SK-N-SH (cell line): Measurements from ENCODE around the gene BRD7. TPM values are rescaled to one million over a fixed set of nuclear protein-coding genes. Genes with fewer than 3 reads are reported as not detected.

Experiments used
- CTCF ChIA-PET: fragments of 300-600, 350-600 bp; formaldehyde crosslinking; extraction: SDS; loops from one replicate; lab custom pipeline; 2021; lab: Yijun Ruan, JAX
- POLR2A ChIA-PET: fragments of 350-600 bp; sonication (Branson Sonifier 250); formaldehyde crosslinking; extraction: SDS; loops from one replicate; lab custom pipeline; 2020; ENCODE audit warnings: antibody characterized with exemption, inconsistent platforms; lab: Yijun Ruan, JAX
- DNase-seq: peaks from one replicate; pipeline ENCODE4 v3.0.0; 2012
- H2AFZ ChIP-seq: fragments of 200-600 bp; sonication (generic); 2 replicates; pipeline ENCODE4 v1.8.1; 2016; ENCODE audit warnings: antibody characterized with exemption, mild to moderate bottlenecking, low read depth
- H3F3A ChIP-seq: fragments of 200-600 bp; sonication (generic); replicated peaks from 2 replicates; pipeline ENCODE3; 2016; ENCODE audit warnings: antibody characterized with exemption, mild to moderate bottlenecking; ENCODE audit not compliant: insufficient read depth
- H3K27ac ChIP-seq, 2 experiments: fragments of 200-500 bp in 1 of 2; fragments of 200-600 bp in 1 of 2; sonication (Bioruptor generic) in 1 of 2; sonication (generic), shearing (Covaris generic) in 1 of 2; 2 replicates each; pipeline versions ENCODE4 v1.5.1 to v1.6.1; 2014 to 2016; ENCODE audit warnings: low read depth in 2 of 2, inconsistent platforms in 1 of 2, low read length in 1 of 2, mild to moderate bottlenecking in 1 of 2, mixed read lengths in 1 of 2
- H3K27me3 ChIP-seq: fragments of 200-600 bp; sonication (generic), shearing (Covaris generic); 2 replicates; pipeline ENCODE4 v1.6.1; 2016; ENCODE audit warnings: mixed run types; ENCODE audit not compliant: insufficient read depth
- H3K36me3 ChIP-seq, 2 experiments: fragments of 200-500 bp in 1 of 2; fragments of 200-600 bp in 1 of 2; sonication (Bioruptor generic) in 1 of 2; sonication (generic) in 1 of 2; replicated peaks in 1 of 2; 2 replicates each; pipeline versions ENCODE3 to v1.5.1; 2014 to 2016; ENCODE audit warnings: low read length in 1 of 2, mild to moderate bottlenecking in 1 of 2; ENCODE audit not compliant: insufficient read depth in 2 of 2, control insufficient read depth in 1 of 2
- H3K4me1 ChIP-seq, 2 experiments: fragments of 200-500 bp in 1 of 2; fragments of 200-600 bp in 1 of 2; sonication (Bioruptor generic) in 1 of 2; sonication (generic), shearing (Covaris generic) in 1 of 2; 2 replicates each; pipeline versions ENCODE4 v1.5.1 to v1.6.1; 2014 to 2016; ENCODE audit warnings: low read depth in 1 of 2, low read length in 1 of 2, mixed run types in 1 of 2; ENCODE audit not compliant: insufficient read depth in 2 of 2, control insufficient read depth in 1 of 2
- H3K4me2 ChIP-seq: fragments of 200-600 bp; sonication (generic), shearing (Covaris generic); 2 replicates; pipeline ENCODE4 v1.6.1; 2017; ENCODE audit warnings: mixed run types
- H3K4me3 ChIP-seq, 2 experiments: fragments of 200-500 bp in 1 of 2; fragments of 200-600 bp in 1 of 2; sonication (Bioruptor generic) in 1 of 2; sonication (generic), shearing (Covaris generic) in 1 of 2; 2 replicates each; pipeline versions ENCODE4 v1.5.1 to v1.8.1; 2014 to 2016; ENCODE audit warnings: low read depth in 2 of 2, inconsistent platforms in 1 of 2, low read length in 1 of 2, mild to moderate bottlenecking in 1 of 2, mixed read lengths in 1 of 2, moderate library complexity in 1 of 2
- H3K79me2 ChIP-seq: fragments of 200-600 bp; sonication (generic); 2 replicates; pipeline ENCODE4 v1.8.1; 2017; ENCODE audit warnings: mild to moderate bottlenecking; ENCODE audit not compliant: insufficient read depth
- H3K9ac ChIP-seq: fragments of 200-600 bp; sonication (generic); 2 replicates; pipeline ENCODE4 v1.6.1; 2017; ENCODE audit warnings: mixed run types
- H3K9me2 ChIP-seq: fragments of 200-600 bp; sonication (generic); 2 replicates; pipeline ENCODE4 v1.6.1; 2017; ENCODE audit warnings: mixed run types
- H3K9me3 ChIP-seq: fragments of 200-600 bp; sonication (generic); 2 replicates; pipeline ENCODE4 v1.6.1; 2017; ENCODE audit warnings: mixed run types, mild to moderate bottlenecking, moderate library complexity
- H4K20me1 ChIP-seq: fragments of 200-600 bp; sonication (generic); 2 replicates; pipeline ENCODE4 v1.6.1; 2017; ENCODE audit warnings: mild to moderate bottlenecking, mixed run types; ENCODE audit not compliant: insufficient read depth
- ELF1 ChIP-seq: IDR thresholded peaks from 2 replicates; pipeline ENCODE4 v1.4.0; 2012
- EP300 ChIP-seq, 2 experiments: IDR thresholded peaks; 2 replicates each; pipeline versions ENCODE4 v1.4.0 to v1.6.1; 2012; ENCODE audit warnings: borderline replicate concordance in 1 of 2, low read depth in 1 of 2, low read length in 1 of 2
- EZH2phosphoT487 ChIP-seq: fragments of 200-600 bp; sonication (generic); IDR thresholded peaks from 2 replicates; pipeline ENCODE4 v1.6.1; 2017; ENCODE audit warnings: low read depth, mixed run types, mild to moderate bottlenecking, antibody characterized with exemption, moderate library complexity, borderline replicate concordance
- FOSL2 ChIP-seq: IDR thresholded peaks from 2 replicates; pipeline ENCODE4 v1.4.0; 2012; ENCODE audit warnings: low read depth, mild to moderate bottlenecking, moderate library complexity, borderline replicate concordance
- FOXM1 ChIP-seq: IDR thresholded peaks from 2 replicates; pipeline ENCODE4 v1.4.0; 2012; ENCODE audit warnings: low read depth, mild to moderate bottlenecking
- GABPA ChIP-seq: IDR thresholded peaks from 2 replicates; pipeline ENCODE4 v1.4.0; 2012; ENCODE audit warnings: low read depth, mild to moderate bottlenecking
- GATA2 ChIP-seq: sonication (generic); formaldehyde crosslinking; IDR thresholded peaks from 2 replicates; pipeline ENCODE4 v1.5.0; 2020; ENCODE audit warnings: mild to moderate bottlenecking, missing genetic modification reagents
- MXI1 ChIP-seq: IDR thresholded peaks from 2 replicates; pipeline ENCODE4 v1.6.1; 2012; ENCODE audit warnings: mild to moderate bottlenecking, low read depth, low read length, improper control_type of control experiment
- NFIC ChIP-seq: IDR thresholded peaks from 2 replicates; pipeline ENCODE4 v1.4.0; 2012; ENCODE audit warnings: borderline replicate concordance
- PBX3 ChIP-seq: IDR thresholded peaks from 2 replicates; pipeline ENCODE4; 2012
- RAD21 ChIP-seq: IDR thresholded peaks from 2 replicates; pipeline ENCODE4 v1.6.1; 2012; ENCODE audit warnings: mild to moderate bottlenecking, low read length
- RCOR1 ChIP-seq: fragments of 150-350 bp; IDR thresholded peaks from 2 replicates; pipeline ENCODE4 v1.6.1; 2017; ENCODE audit warnings: antibody characterized with exemption, low read length
- RFX5 ChIP-seq: IDR thresholded peaks from 2 replicates; pipeline ENCODE4 v1.6.1; 2012; ENCODE audit warnings: mild to moderate bottlenecking, improper control_type of control experiment, low read length
- RXRA ChIP-seq: IDR thresholded peaks from 2 replicates; pipeline ENCODE4 v1.4.0; 2012; ENCODE audit warnings: low read depth, mild to moderate bottlenecking, borderline replicate concordance
- TAF1 ChIP-seq: IDR thresholded peaks from 2 replicates; pipeline ENCODE4 v1.6.1; 2012; ENCODE audit warnings: low read depth, mild to moderate bottlenecking, low read length, moderate library complexity, borderline replicate concordance
- USF1 ChIP-seq: IDR thresholded peaks from 2 replicates; pipeline ENCODE4 v1.4.0; 2012; ENCODE audit warnings: low read depth, borderline replicate concordance
- USF2 ChIP-seq: fragments of 150-350 bp; IDR thresholded peaks from 2 replicates; pipeline ENCODE4 v1.6.1; 2017; ENCODE audit warnings: antibody characterized with exemption, low read length, low read depth, borderline replicate concordance
- YY1 ChIP-seq: IDR thresholded peaks from 2 replicates; pipeline ENCODE4 v1.4.0; 2012; ENCODE audit warnings: low read depth, mild to moderate bottlenecking
- WGBS: methylation state at CpG from one replicate; pipeline ENCODE4 v1.1.6; 2017; ENCODE audit warnings: low lambda C conversion rate; 5-methylcytosine and 5-hydroxymethylcytosine counted together
- polyA plus RNA-seq, 3 experiments: library from polyadenylated mRNA; depleted of rRNA; stranded (reverse); fragments of >200 nt; gene quantifications; 2 replicates each; pipeline ENCODE4 v1.2.3, GENCODE V29; 2012

BRD7 gene
- polyA plus RNA-seq, 1 of the 3 experiments (the other 2 are of a cell fraction): 32.9 TPM

- POLR2A ChIA-PET: no interaction called here
Measured at GRCh38 chr16:50329446-50330189, 39.2 kb downstream of the BRD7 start.

More at GRCh38 chr16:50329446-50330189, 39.2 kb downstream of the BRD7 start:
- H3K79me2 ChIP-seq: peaks cover 11% of the 10 kb centered on the region
- no peak for DNase-seq
- H3K27ac ChIP-seq: no peak overlapping the region; a peak in 1 of 4 replicates
- 94% methylated on average over 9 of the region's 11 CpGs for WGBS
- no peaks in the 10 kb centered on the region for H3K9me3 ChIP-seq
- no peaks in the 10 kb centered on the region for H4K20me1 ChIP-seq
- H3K9ac ChIP-seq: no peak overlapping the region
- no peaks in the 10 kb centered on the region for H3K4me1 ChIP-seq
- peaks cover 68 to 76% of the 10 kb centered on the region in 2 experiments for H3K36me3 ChIP-seq
- CTCF ChIA-PET: interaction anchor here (0.7 to 4.5 kb wide), 7 partner anchors 10 to 336 kb away, joined by 3 to 34 read pairs (median 4); no protein-coding TSS in a partner anchor
- H3K4me2 ChIP-seq: no peak overlapping the region
- H3K4me3 ChIP-seq: no peak overlapping the region
- TF ChIP-seq EP300 (IDR thresholded peaks at IDR 0.05; ENCODE audit: borderline replicate concordance in 1 of 2, low read depth in 1 of 2, low read length in 1 of 2) (no peak), ELF1 (no peak), RCOR1 (no peak), USF1 (no peak), RAD21 (no peak), EZH2phosphoT487 (no peak), YY1 (no peak), FOSL2 (no peak), TAF1 (no peak), USF2 (no peak), GABPA (no peak), FOXM1 (no peak), RXRA (no peak), NFIC (no peak), RFX5 (no peak), GATA2 (no peak), MXI1 (no peak), PBX3 (no peak)
- H3K9me2 ChIP-seq: no peaks in the 10 kb centered on the region
- no peak overlapping the region for H2AFZ ChIP-seq
- no peaks in the 10 kb centered on the region for H3F3A ChIP-seq
- H3K27me3 ChIP-seq: no peaks in the 10 kb centered on the region
